Mesenchymal stem cell (in vitro differentiated cells and primary cell): ENCODE data around the gene USP46.
A peak's percentile ranks its signal among the peaks of the same experiment; 100 is the strongest.

Experiments used
- DNase-seq: peaks from one replicate; pipeline ENCODE4 v3.0.0-alpha.2; 2013
- H2AFZ ChIP-seq: one replicate; pipeline ENCODE4 v1.6.1; 2013; ENCODE audit warnings: low read depth, mild to moderate bottlenecking, control low read depth, inconsistent platforms, low read length, moderate library complexity
- H2AK5ac ChIP-seq: 2 replicates; pipeline ENCODE4 v1.6.1; 2013; ENCODE audit warnings: low read length, moderate library complexity, mild to moderate bottlenecking, inconsistent platforms; ENCODE audit not compliant: severe bottlenecking
- H2BK120ac ChIP-seq: one replicate; pipeline ENCODE4 v1.6.1; 2013; ENCODE audit warnings: low read depth, mild to moderate bottlenecking, inconsistent platforms, low read length, moderate library complexity
- H2BK12ac ChIP-seq, 2 experiments: one replicate each; pipeline ENCODE4 v1.6.1; 2013; ENCODE audit warnings: inconsistent platforms in 2 of 2, low read length in 2 of 2, mild to moderate bottlenecking in 2 of 2, moderate library complexity in 2 of 2, control low read depth in 1 of 2
- H2BK15ac ChIP-seq: one replicate; pipeline ENCODE4 v1.6.1; 2013; ENCODE audit warnings: mild to moderate bottlenecking, low read depth, inconsistent platforms; ENCODE audit not compliant: poor library complexity, severe bottlenecking
- H2BK5ac ChIP-seq: 2 replicates; pipeline ENCODE4 v1.6.1; 2013; ENCODE audit warnings: low read depth, mild to moderate bottlenecking, low read length, control low read depth, inconsistent platforms; ENCODE audit not compliant: poor library complexity, severe bottlenecking
- H3K14ac ChIP-seq, 2 experiments: one replicate each; pipeline ENCODE4 v1.6.1; 2013; ENCODE audit warnings: inconsistent platforms in 2 of 2, low read length in 2 of 2, control low read depth in 1 of 2, mild to moderate bottlenecking in 1 of 2, moderate library complexity in 1 of 2
- H3K18ac ChIP-seq, 2 experiments: one replicate each; pipeline ENCODE4 v1.6.1; 2013; ENCODE audit warnings: inconsistent platforms in 2 of 2, low read length in 2 of 2, control low read depth in 1 of 2, low read depth in 1 of 2, mild to moderate bottlenecking in 1 of 2
- H3K23ac ChIP-seq, 2 experiments: one replicate each; pipeline ENCODE4 v1.6.1; 2013; ENCODE audit warnings: inconsistent platforms in 2 of 2, low read length in 2 of 2, mild to moderate bottlenecking in 2 of 2, moderate library complexity in 2 of 2, control low read depth in 1 of 2
- H3K27ac ChIP-seq: 2 replicates; pipeline ENCODE4 v1.5.1; 2013; ENCODE audit warnings: mild to moderate bottlenecking, moderate library complexity, low read length, control low read depth, inconsistent platforms; ENCODE audit not compliant: poor library complexity, severe bottlenecking
- H3K27me3 ChIP-seq, 2 experiments: 2 replicates each; pipeline versions ENCODE4 v1.6.1 to v1.7.0; 2013; ENCODE audit warnings: low read length in 2 of 2, mild to moderate bottlenecking in 2 of 2, moderate library complexity in 2 of 2, control low read depth in 1 of 2, inconsistent platforms in 1 of 2; ENCODE audit not compliant: control insufficient read depth in 1 of 2, insufficient read depth in 1 of 2
- H3K36me3 ChIP-seq, 2 experiments: 2 replicates each; pipeline versions ENCODE4 v1.6.1 to v1.7.0; 2013; ENCODE audit warnings: low read length in 2 of 2, control low read depth in 1 of 2, inconsistent platforms in 1 of 2, low read depth in 1 of 2, mild to moderate bottlenecking in 1 of 2; ENCODE audit not compliant: insufficient read depth in 2 of 2, control insufficient read depth in 1 of 2
- H3K4ac ChIP-seq, 2 experiments: one replicate each; pipeline ENCODE4 v1.6.1; 2013; ENCODE audit warnings: inconsistent platforms in 2 of 2, low read length in 2 of 2, mild to moderate bottlenecking in 2 of 2, moderate library complexity in 2 of 2, control low read depth in 1 of 2, low read depth in 1 of 2
- H3K4me1 ChIP-seq: 2 replicates; pipeline ENCODE4 v1.6.1; 2013; ENCODE audit warnings: low read depth, low read length, control low read depth; ENCODE audit not compliant: control insufficient read depth, insufficient read depth
- H3K4me2 ChIP-seq: 2 replicates; pipeline ENCODE4 v1.6.1; 2013; ENCODE audit warnings: low read length, mild to moderate bottlenecking, inconsistent platforms; ENCODE audit not compliant: poor library complexity, severe bottlenecking
- H3K4me3 ChIP-seq, 2 experiments: 2 replicates each; pipeline versions ENCODE4 v1.5.1 to v1.7.0; 2013; ENCODE audit warnings: low read length in 2 of 2, mild to moderate bottlenecking in 2 of 2, control low read depth in 1 of 2, low read depth in 1 of 2; ENCODE audit not compliant: insufficient read depth in 1 of 2
- H3K79me1 ChIP-seq: replicated peaks from 2 replicates; pipeline ENCODE4 v1.6.1; 2013; ENCODE audit warnings: mild to moderate bottlenecking, control low read depth, low read length, inconsistent platforms; ENCODE audit not compliant: poor library complexity, severe bottlenecking
- H3K9ac ChIP-seq: 2 replicates; pipeline ENCODE4 v1.7.0; 2013; ENCODE audit warnings: mild to moderate bottlenecking, low read length, moderate library complexity
- H3K9me3 ChIP-seq: 2 replicates; pipeline ENCODE4 v1.7.0; 2013; ENCODE audit warnings: mild to moderate bottlenecking, low read length; ENCODE audit not compliant: control insufficient read depth
- H4K8ac ChIP-seq: one replicate; pipeline ENCODE4 v1.6.1; 2013; ENCODE audit warnings: inconsistent platforms, mild to moderate bottlenecking, low read length, moderate library complexity
- H4K91ac ChIP-seq: one replicate; pipeline ENCODE4 v1.6.1; 2013; ENCODE audit warnings: mild to moderate bottlenecking, low read length, inconsistent platforms
- WGBS: methylation state at CpG from one replicate; pipeline ENCODE4 v1.1.7; 2013; ENCODE audit warnings: mixed read lengths; 5-methylcytosine and 5-hydroxymethylcytosine counted together

Gene USP46

DNA sequence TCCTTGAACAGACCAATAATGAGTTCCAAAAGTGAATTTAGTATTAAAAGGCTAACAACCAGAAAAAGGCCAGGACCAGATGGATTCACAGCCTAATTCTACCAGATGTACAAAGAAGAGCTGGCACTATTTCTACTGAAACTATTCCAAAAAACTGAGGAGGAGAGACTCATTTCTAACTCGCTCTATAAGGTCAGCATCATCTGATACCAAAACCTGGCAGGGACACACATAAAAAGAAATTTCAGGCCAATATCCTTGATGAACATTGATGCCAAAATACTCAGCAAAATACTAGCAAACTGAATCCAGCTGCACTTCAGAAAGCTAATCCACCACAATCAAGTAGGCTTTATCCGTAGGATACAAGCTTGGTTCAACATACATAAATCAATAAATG lies 35.8 kb upstream of the USP46 start:
- no peak for DNase-seq
- Histone ChIP-seq H3K36me3 (no peaks in the 10 kb centered on the region), H3K27me3 (no peaks in the 10 kb centered on the region), H3K4me3 (no peak overlapping the region), H3K23ac (no peak overlapping the region), H3K9ac (no peak overlapping the region), H2BK5ac (no peak overlapping the region), H2BK15ac (no peak overlapping the region), H2AK5ac (no peak overlapping the region), H3K18ac (no peak overlapping the region), H3K27ac (no peak overlapping the region), H2BK12ac (no peak overlapping the region), H3K4ac (no peak overlapping the region), H4K91ac (no peak overlapping the region), H3K4me1 (no peaks in the 10 kb centered on the region), H2AFZ (no peak overlapping the region), H3K4me2 (no peak overlapping the region), H3K79me1 (no peaks in the 10 kb centered on the region), H3K9me3 (peaks cover 13% of the 10 kb centered on the region), H4K8ac (no peak overlapping the region), H2BK120ac (no peak overlapping the region), H3K14ac (no peak overlapping the region)
- WGBS, result 93% methylated on average over 2 of the region's 2 CpGs

GRCh38 chr4:52693492-52693891 lies 34.4 kb upstream of the USP46 start:
- Histone ChIP-seq H4K91ac (no peak overlapping the region), H3K4me2 (no peak overlapping the region), H3K9me3 (peaks cover 13% of the 10 kb centered on the region)

GRCh38 chr4:52689096-52689495 lies 30.0 kb upstream of the USP46 start:
- H3K9ac ChIP-seq, result no peak overlapping the region
- H3K4me2 ChIP-seq, result no peak overlapping the region
- H3K27me3 ChIP-seq, result no peaks in the 10 kb centered on the region
- H3K4me1 ChIP-seq, result no peaks in the 10 kb centered on the region
- no peak overlapping the region for H3K4ac ChIP-seq
- no peak overlapping the region for H2AFZ ChIP-seq
- H2BK5ac ChIP-seq, result no peak overlapping the region
- H3K79me1 ChIP-seq, result no peaks in the 10 kb centered on the region
- DNase-seq, result no peak
- no peaks in the 10 kb centered on the region for H3K36me3 ChIP-seq
- no peak overlapping the region for H3K14ac ChIP-seq
- no peak overlapping the region for H2BK12ac ChIP-seq
- no peak overlapping the region for H2BK120ac ChIP-seq
- no peak overlapping the region for H3K4me3 ChIP-seq
- H3K23ac ChIP-seq, result no peak overlapping the region
- H3K18ac ChIP-seq, result no peak overlapping the region
- H4K91ac ChIP-seq, result no peak overlapping the region
- H3K9me3 ChIP-seq, result peaks cover 13% of the 10 kb centered on the region
- H4K8ac ChIP-seq, result no peak overlapping the region
- H3K27ac ChIP-seq, result no peak overlapping the region
- H2AK5ac ChIP-seq, result no peak overlapping the region
- no peak overlapping the region for H2BK15ac ChIP-seq

More at GRCh38 chr4:52693492-52693891, 34.4 kb upstream of the USP46 start:
- Histone ChIP-seq H3K27me3 (no peaks in the 10 kb centered on the region), H2BK15ac (no peak overlapping the region), H2AFZ (no peak overlapping the region), H3K4me1 (no peaks in the 10 kb centered on the region), H3K18ac (no peak overlapping the region), H3K36me3 (no peaks in the 10 kb centered on the region), H2BK5ac (no peak overlapping the region), H3K14ac (no peak overlapping the region), H3K27ac (no peak overlapping the region), H3K4ac (no peak overlapping the region), H4K8ac (no peak overlapping the region), H3K23ac (no peak overlapping the region), H2BK12ac (no peak overlapping the region), H2BK120ac (no peak overlapping the region), H3K4me3 (no peak overlapping the region), H3K9ac (no peak overlapping the region), H3K79me1 (no peaks in the 10 kb centered on the region), H2AK5ac (no peak overlapping the region)
- no peak for DNase-seq

- Histone ChIP-seq H3K4ac (no peak overlapping the region), H3K27me3 (no peaks in the 10 kb centered on the region), H3K9me3 (peaks cover 3% of the 10 kb centered on the region), H3K4me1 (no peaks in the 10 kb centered on the region), H4K91ac (no peak overlapping the region), H3K79me1 (no peaks in the 10 kb centered on the region), H3K23ac (peak overlapping the region in 1 of 2 experiments; percentile 92), H4K8ac (no peak overlapping the region), H2BK120ac (no peak overlapping the region), H2BK5ac (no peak overlapping the region), H3K36me3 (no peaks in the 10 kb centered on the region), H3K18ac (no peak overlapping the region), H2BK15ac (no peak overlapping the region), H3K14ac (no peak overlapping the region), H3K27ac (no peak overlapping the region), H2AK5ac (no peak overlapping the region), H2BK12ac (no peak overlapping the region), H3K4me3 (no peak overlapping the region), H3K4me2 (no peak overlapping the region), H3K9ac (no peak overlapping the region), H2AFZ (no peak overlapping the region)
- 89% methylated on average over 3 of the region's 3 CpGs for WGBS
- no peak for DNase-seq
Observed at GRCh38 chr4:52687696-52688095, 28.6 kb upstream of the USP46 start.
